Lung (tissue), 12 donors: Measurements from ENCODE around the gene ANKRD10. TPM values are rescaled to one million over a fixed set of nuclear protein-coding genes. Genes with fewer than 3 reads are reported as not detected.

Experiments
- ATAC-seq: fragments of 200-7000 bp; cut with Tn5 transposase; one replicate; pipeline ENCODE4 v1.9.1; 2020; ENCODE audit warnings: moderate number of reproducible peaks; ENCODE audit not compliant: insufficient read depth, low FRiP score
- DNase-seq, 3 donors: peaks; one replicate each; pipeline ENCODE4 v3.0.0-alpha.2; 2013 to 2017
- H3K27ac ChIP-seq, 2 donors: one replicate each; pipeline ENCODE4 v1.5.1; 2013; ENCODE audit warnings: mild to moderate bottlenecking in 2 of 2, moderate library complexity in 2 of 2, control low read depth in 1 of 2, inconsistent platforms in 1 of 2, low read depth in 1 of 2, low read length in 1 of 2
- H3K27me3 ChIP-seq, 3 donors: one replicate each; pipeline ENCODE4 v1.5.1; 2013; ENCODE audit warnings: low read length in 2 of 3; ENCODE audit not compliant: control insufficient read depth in 3 of 3, insufficient read depth in 3 of 3
- H3K36me3 ChIP-seq, 4 donors: one replicate each; pipeline ENCODE4 v1.5.1; 2013; ENCODE audit warnings: low read length in 4 of 4, mild to moderate bottlenecking in 1 of 4, moderate library complexity in 1 of 4; ENCODE audit not compliant: control insufficient read depth in 4 of 4, insufficient read depth in 4 of 4
- H3K4me1 ChIP-seq, 5 donors: one replicate each; pipeline ENCODE4 v1.5.1; 2013; ENCODE audit warnings: low read length in 5 of 5, mild to moderate bottlenecking in 2 of 5, moderate library complexity in 1 of 5; ENCODE audit not compliant: control insufficient read depth in 5 of 5, insufficient read depth in 5 of 5
- H3K4me3 ChIP-seq: one replicate; pipeline ENCODE4 v1.5.1; 2013; ENCODE audit warnings: mild to moderate bottlenecking, control low read depth, moderate library complexity
- H3K9ac ChIP-seq, 2 donors: one replicate each; pipeline ENCODE4 v1.5.1; 2013; ENCODE audit warnings: low read length in 2 of 2, control low read depth in 1 of 2; ENCODE audit not compliant: insufficient read depth in 1 of 2
- H3K9me3 ChIP-seq, 4 donors: one replicate each; pipeline ENCODE4 v1.5.1; 2013; ENCODE audit warnings: low read length in 3 of 4, mild to moderate bottlenecking in 1 of 4, moderate library complexity in 1 of 4; ENCODE audit not compliant: control insufficient read depth in 4 of 4, insufficient read depth in 3 of 4
- WGBS, 2 donors: extraction: QIAGEN DNeasy Blood & Tissue Kit; methylation state at CpG; one replicate each; pipeline ENCODE4 v1.1.7; 2013; 5-methylcytosine and 5-hydroxymethylcytosine counted together
- polyA plus RNA-seq, 2 donors: library from polyadenylated mRNA; stranded (reverse); fragments of 200-250 nt; gene quantifications; one replicate each; pipeline ENCODE4 v1.2.1, GENCODE V29; 2013
- total RNA-seq, 2 donors: library from RNA; depleted of rRNA in 1 of 2; stranded (reverse); fragments of >200 nt in 1 of 2; gene quantifications; one replicate each; pipeline ENCODE4 v1.2.1, GENCODE V29; 2014 to 2021
- TF ChIP-seq, protein P1 (sequence below): IDR thresholded peaks from 2 replicates; pipeline ENCODE4 v1.5.1; 2012; ENCODE audit warnings: mild to moderate bottlenecking; ENCODE audit errors: control extremely low read depth, extremely low read depth
- donor health status: control.
- donor health status: control.
- donor health status: Bipolar disorder and iron deficiency.
- donor health status: healthy.
- donor health status: DM: yes; HTN: yes; CAD: no.

The ANKRD10 gene
- total and polyA plus RNA-seq, 4 donors: 44.0 to 353 (median 92.3) TPM

DNA sequence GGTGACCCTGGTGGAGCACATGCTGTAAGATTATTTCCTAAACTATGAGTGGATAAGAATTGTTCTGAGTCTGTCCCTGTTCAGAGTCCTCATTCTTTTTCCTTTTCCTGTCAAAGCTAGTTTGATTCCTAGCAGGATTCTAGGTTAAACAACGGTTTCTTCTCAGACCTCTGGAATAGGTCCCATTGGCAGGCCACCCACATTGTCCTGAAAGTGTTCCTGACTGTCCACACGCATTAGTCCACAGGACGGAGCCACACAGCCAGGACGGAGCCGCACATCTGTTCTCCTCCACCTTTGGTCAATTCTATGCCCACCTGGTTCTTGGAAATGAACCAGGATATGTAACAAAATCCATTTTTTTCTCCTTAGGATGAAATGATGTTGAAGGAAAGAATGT, 46.1 kb downstream of the ANKRD10 start:
- 74 to 80% methylated on average over 5 of the region's 5 CpGs for WGBS, 2 donors

DNA sequence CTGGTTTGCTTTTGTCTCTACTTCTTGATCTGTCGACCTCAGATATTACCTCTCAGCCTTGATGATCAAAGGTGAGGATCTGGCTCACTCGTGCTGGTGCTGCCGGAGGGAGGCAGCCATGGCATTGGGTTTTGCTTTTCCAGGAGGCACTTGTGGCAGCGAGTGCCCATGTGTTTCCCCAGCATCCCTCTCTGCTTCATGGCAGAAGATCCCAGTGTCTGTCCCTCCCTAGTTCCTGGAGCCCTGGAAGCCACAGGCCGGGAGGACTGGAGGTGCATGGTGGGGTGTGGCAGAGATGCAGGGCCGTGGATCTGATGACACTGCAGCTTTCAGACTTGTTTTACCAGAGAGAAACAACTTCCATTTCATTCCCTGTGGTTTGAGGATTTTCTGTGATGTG, 47.5 kb downstream of the ANKRD10 start:
- ATAC-seq (no peak), DNase-seq (no peak)
- Histone ChIP-seq H3K27ac (no peak overlapping the region), H3K36me3 (no peaks in the 10 kb centered on the region), H3K4me1 (peaks cover 0 to 15% (median 3%) of the 10 kb centered on the region in 5 donors), H3K27me3 (no peaks in the 10 kb centered on the region), H3K9me3 (peaks cover 0 to 2% (median 0%) of the 10 kb centered on the region in 4 donors), H3K4me3 (no peak overlapping the region), H3K9ac (no peak overlapping the region)
- 80 to 90% methylated on average over 6 of the region's 6 CpGs for WGBS, 2 donors
- TF ChIP-seq, protein P1, sequence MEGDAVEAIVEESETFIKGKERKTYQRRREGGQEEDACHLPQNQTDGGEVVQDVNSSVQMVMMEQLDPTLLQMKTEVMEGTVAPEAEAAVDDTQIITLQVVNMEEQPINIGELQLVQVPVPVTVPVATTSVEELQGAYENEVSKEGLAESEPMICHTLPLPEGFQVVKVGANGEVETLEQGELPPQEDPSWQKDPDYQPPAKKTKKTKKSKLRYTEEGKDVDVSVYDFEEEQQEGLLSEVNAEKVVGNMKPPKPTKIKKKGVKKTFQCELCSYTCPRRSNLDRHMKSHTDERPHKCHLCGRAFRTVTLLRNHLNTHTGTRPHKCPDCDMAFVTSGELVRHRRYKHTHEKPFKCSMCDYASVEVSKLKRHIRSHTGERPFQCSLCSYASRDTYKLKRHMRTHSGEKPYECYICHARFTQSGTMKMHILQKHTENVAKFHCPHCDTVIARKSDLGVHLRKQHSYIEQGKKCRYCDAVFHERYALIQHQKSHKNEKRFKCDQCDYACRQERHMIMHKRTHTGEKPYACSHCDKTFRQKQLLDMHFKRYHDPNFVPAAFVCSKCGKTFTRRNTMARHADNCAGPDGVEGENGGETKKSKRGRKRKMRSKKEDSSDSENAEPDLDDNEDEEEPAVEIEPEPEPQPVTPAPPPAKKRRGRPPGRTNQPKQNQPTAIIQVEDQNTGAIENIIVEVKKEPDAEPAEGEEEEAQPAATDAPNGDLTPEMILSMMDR: no peak

More for the DNA sequence above, 46.1 kb downstream of the ANKRD10 start:
- Histone ChIP-seq H3K27me3 (peaks cover 0 to 3% (median 0%) of the 10 kb centered on the region in 3 donors), H3K27ac (peak overlapping the region; percentile 51 to 90), H3K9me3 (peaks cover 0 to 2% (median 0%) of the 10 kb centered on the region in 4 donors), H3K36me3 (no peaks in the 10 kb centered on the region), H3K4me3 (no peak overlapping the region), H3K4me1 (peaks cover under 1 to 15% (median 3%) of the 10 kb centered on the region in 5 donors), H3K9ac (no peak overlapping the region)
- peak in 1 of 3 donors; percentile 14 for DNase-seq
- ATAC-seq: no peak
- TF ChIP-seq, protein P1: no peak

DNA sequence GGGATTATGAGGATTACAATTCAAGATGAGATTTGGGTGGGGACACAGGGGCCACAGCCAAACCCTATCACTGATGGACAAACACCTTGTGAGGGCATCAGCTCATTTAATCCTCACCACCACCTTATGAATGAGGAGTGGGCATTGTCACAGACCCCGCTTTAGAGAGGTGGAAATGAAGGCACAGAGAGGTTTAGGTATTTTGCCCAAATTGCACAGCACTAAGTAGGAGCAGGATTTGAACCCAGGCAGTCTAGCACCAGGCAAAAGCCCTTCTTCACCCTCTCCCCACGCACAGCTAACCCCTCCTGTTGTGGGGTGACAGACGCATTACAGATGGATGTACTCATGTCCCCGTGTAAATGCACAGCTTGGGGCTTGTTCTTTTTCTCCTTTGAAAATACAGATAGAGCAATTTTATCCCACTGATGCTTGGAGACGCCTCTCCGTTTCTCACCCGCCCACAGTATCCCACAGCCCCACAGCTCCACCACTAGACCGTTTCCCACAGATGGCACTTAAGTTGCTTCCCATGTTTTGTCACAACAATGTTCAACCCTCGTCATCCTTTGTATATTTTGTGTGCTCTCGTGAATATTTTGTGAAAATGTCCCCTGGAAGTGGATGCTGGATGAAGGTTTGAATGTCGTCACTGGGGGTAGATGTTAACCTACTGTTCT, 48.2 kb downstream of the ANKRD10 start:
- Histone ChIP-seq H3K9me3 (peaks cover 0 to 2% (median 0%) of the 10 kb centered on the region in 4 donors), H3K27ac (no peak overlapping the region), H3K27me3 (no peaks in the 10 kb centered on the region), H3K4me3 (no peak overlapping the region), H3K4me1 (peaks cover 0 to 13% (median 3%) of the 10 kb centered on the region in 5 donors), H3K36me3 (no peaks in the 10 kb centered on the region), H3K9ac (no peak overlapping the region)
- 83% methylated on average over 11 of the region's 11 CpGs for WGBS, 2 donors
- DNase-seq (no peak), ATAC-seq (no peak)
- TF ChIP-seq, protein P1: no peak
